ENCODE data around the gene SOST. TPM values are rescaled to one million over a fixed set of nuclear protein-coding genes. Genes with fewer than 3 reads are reported as not detected.

The SOST gene
- total RNA-seq, 1 experiment from 2014 or later, result not detected

GRCh38 chr17:43801844-43802243, 43.3 kb upstream of the SOST start:
- ChIA-PET CTCF (no interaction called here), POLR2A (no interaction called here)
- TF ChIP-seq SIN3A (IDR thresholded peaks at IDR 0.05; ENCODE audit: borderline replicate concordance, insufficient read depth, low read depth, low read length) (no peak), REST (IDR thresholded peaks at IDR 0.05; ENCODE audit: insufficient read depth in 1 of 2, low read depth in 2 of 2, low read length in 1 of 2) (no peak), TCF7L2 (IDR thresholded peaks at IDR 0.05; ENCODE audit: low read depth, low read length) (no peak), POLR2AphosphoS5 (IDR thresholded peaks at IDR 0.05; ENCODE audit: low read depth, low read length) (no peak), CTCF (IDR thresholded peaks at IDR 0.05) (no peak)
- H3K36me3 ChIP-seq (ENCODE audit: control insufficient read depth, insufficient read depth, low read length), result no peaks in the 10 kb centered on the region
- no peak overlapping the region for H3K27ac ChIP-seq (ENCODE audit: low read length)
- ATAC-seq, result no peak
- in situ Hi-C loops (cut with HindIII; ENCODE audit: low pct_unique_long_range_greater_than_20kb, low sequenced_read_pairs) (no loop called here), intact Hi-C loops (cut with micrococcal nuclease; ENCODE audit: unreplicated experiment) (no loop called here)
- H3K9me3 ChIP-seq (ENCODE audit: control insufficient read depth, insufficient read depth, low read depth, low read length), result no peaks in the 10 kb centered on the region
- BruUV-seq (replicated peaks), result no TSS peak
- no peaks in the 10 kb centered on the region for H3K4me1 ChIP-seq (ENCODE audit: control insufficient read depth, insufficient read depth, low read length)
- no peaks in the 10 kb centered on the region for H3K27me3 ChIP-seq (ENCODE audit: control insufficient read depth, insufficient read depth, low read length)
- DNase-seq (ENCODE audit: low read depth, low spot score), result no peak
- no peak overlapping the region for H3K4me3 ChIP-seq (ENCODE audit: low read depth in 2 of 2, low read length in 2 of 2)

GRCh38 chr17:43800736-43801135, 42.1 kb upstream of the SOST start:
- no TSS peak for BruUV-seq (replicated peaks)
- ChIA-PET POLR2A (no interaction called here), CTCF (no interaction called here)
- intact Hi-C loops (cut with micrococcal nuclease; ENCODE audit: unreplicated experiment) (no loop called here), in situ Hi-C loops (cut with HindIII; ENCODE audit: low pct_unique_long_range_greater_than_20kb, low sequenced_read_pairs) (no loop called here)
- Histone ChIP-seq H3K4me3 (ENCODE audit: low read depth in 2 of 2, low read length in 2 of 2) (no peak overlapping the region), H3K9me3 (ENCODE audit: control insufficient read depth, insufficient read depth, low read depth, low read length) (no peaks in the 10 kb centered on the region), H3K27me3 (ENCODE audit: control insufficient read depth, insufficient read depth, low read length) (no peaks in the 10 kb centered on the region), H3K36me3 (ENCODE audit: control insufficient read depth, insufficient read depth, low read length) (no peaks in the 10 kb centered on the region), H3K4me1 (ENCODE audit: control insufficient read depth, insufficient read depth, low read length) (no peaks in the 10 kb centered on the region), H3K27ac (ENCODE audit: low read length) (no peak overlapping the region)
- TF ChIP-seq TCF7L2 (IDR thresholded peaks at IDR 0.05; ENCODE audit: low read depth, low read length), result no peak
- no peak for TF ChIP-seq POLR2AphosphoS5 (IDR thresholded peaks at IDR 0.05; ENCODE audit: low read depth, low read length)
- no peak for TF ChIP-seq REST (IDR thresholded peaks at IDR 0.05; ENCODE audit: insufficient read depth in 1 of 2, low read depth in 2 of 2, low read length in 1 of 2)
- TF ChIP-seq CTCF (IDR thresholded peaks at IDR 0.05), result no peak
- TF ChIP-seq SIN3A (IDR thresholded peaks at IDR 0.05; ENCODE audit: borderline replicate concordance, insufficient read depth, low read depth, low read length), result no peak
- no peak for DNase-seq (ENCODE audit: low read depth, low spot score)
- ATAC-seq, result no peak
